ENCODE measurements around the gene PDZK1IP1. TPM values are rescaled to one million over a fixed set of nuclear protein-coding genes. Genes with fewer than 3 reads are reported as not detected.

Gene PDZK1IP1
- total and polyA plus RNA-seq, 2 of the 4 experiments (the other 2 are of a cell fraction): not detected

DNA sequence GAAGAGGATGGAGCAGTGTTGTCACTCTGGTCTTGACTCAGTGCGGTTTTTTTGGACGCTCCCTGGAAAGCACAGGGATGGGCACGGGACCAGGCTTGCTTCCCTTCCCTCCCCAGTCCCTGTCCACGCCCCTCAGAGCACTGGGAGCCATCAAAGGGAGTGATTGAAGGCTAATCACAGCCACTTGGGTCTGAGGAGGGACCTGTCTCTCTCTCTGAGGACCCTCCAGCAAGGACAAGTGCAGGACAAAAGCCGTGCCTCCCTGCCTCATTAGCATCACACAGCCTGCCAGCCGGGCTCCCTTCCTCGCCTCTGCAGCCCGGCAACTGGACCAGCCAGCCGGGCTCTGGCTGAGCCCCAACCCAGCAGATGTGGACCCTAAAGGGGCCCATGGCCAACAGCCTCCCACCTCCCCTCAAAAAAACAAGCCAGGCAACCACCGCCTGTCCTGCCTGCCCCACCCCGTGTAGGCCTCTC is 18.6 kb upstream of the PDZK1IP1 start:
- no peak overlapping the region for H3K9ac ChIP-seq (ENCODE audit: low read depth, low read length)
- no peak overlapping the region for H4K5ac ChIP-seq (ENCODE audit: low read depth, low read length)
- H3K14ac ChIP-seq (replicated peaks; ENCODE audit: low read depth, low read length): no peak overlapping the region
- H3K79me1 ChIP-seq (ENCODE audit: low read depth in 1 of 2, low read length in 2 of 2): no peaks in the 10 kb centered on the region
- H3K36me3 ChIP-seq (ENCODE audit: control insufficient read depth, insufficient read depth, low read length): no peaks in the 10 kb centered on the region
- no peak for TF ChIP-seq BHLHE40 (IDR thresholded peaks at IDR 0.05; ENCODE audit: low read depth, low read length)
- no peak for TF ChIP-seq FOS (IDR thresholded peaks at IDR 0.05; ENCODE audit: low read depth, low read length)
- TF ChIP-seq RFX5 (IDR thresholded peaks at IDR 0.05; ENCODE audit: low read depth, low read length): no peak
- TF ChIP-seq RAD21 (IDR thresholded peaks at IDR 0.05; ENCODE audit: low read length): no peak
- no peak for TF ChIP-seq MAFK (IDR thresholded peaks at IDR 0.05; ENCODE audit: low read depth, low read length)
- TF ChIP-seq CEBPB (IDR thresholded peaks at IDR 0.05; ENCODE audit: low read depth, low read length): no peak
- TF ChIP-seq, protein P1, sequence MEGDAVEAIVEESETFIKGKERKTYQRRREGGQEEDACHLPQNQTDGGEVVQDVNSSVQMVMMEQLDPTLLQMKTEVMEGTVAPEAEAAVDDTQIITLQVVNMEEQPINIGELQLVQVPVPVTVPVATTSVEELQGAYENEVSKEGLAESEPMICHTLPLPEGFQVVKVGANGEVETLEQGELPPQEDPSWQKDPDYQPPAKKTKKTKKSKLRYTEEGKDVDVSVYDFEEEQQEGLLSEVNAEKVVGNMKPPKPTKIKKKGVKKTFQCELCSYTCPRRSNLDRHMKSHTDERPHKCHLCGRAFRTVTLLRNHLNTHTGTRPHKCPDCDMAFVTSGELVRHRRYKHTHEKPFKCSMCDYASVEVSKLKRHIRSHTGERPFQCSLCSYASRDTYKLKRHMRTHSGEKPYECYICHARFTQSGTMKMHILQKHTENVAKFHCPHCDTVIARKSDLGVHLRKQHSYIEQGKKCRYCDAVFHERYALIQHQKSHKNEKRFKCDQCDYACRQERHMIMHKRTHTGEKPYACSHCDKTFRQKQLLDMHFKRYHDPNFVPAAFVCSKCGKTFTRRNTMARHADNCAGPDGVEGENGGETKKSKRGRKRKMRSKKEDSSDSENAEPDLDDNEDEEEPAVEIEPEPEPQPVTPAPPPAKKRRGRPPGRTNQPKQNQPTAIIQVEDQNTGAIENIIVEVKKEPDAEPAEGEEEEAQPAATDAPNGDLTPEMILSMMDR (conservative IDR thresholded peaks at IDR 0.05; ENCODE audit: low read depth, low read length): no peak
- TF ChIP-seq MXI1 (IDR thresholded peaks at IDR 0.05; ENCODE audit: borderline replicate concordance, low read depth, low read length): no peak
- no peak for TF ChIP-seq NFE2L2 (IDR thresholded peaks at IDR 0.05; ENCODE audit: low read depth, low read length)
- no peak for TF ChIP-seq RCOR1 (IDR thresholded peaks at IDR 0.05; ENCODE audit: insufficient replicate concordance, low read length)
- no peak for TF ChIP-seq CHD1 (IDR thresholded peaks at IDR 0.05; ENCODE audit: low read depth, low read length)
- TF ChIP-seq SMC3 (IDR thresholded peaks at IDR 0.05; ENCODE audit: low read depth, low read length): no peak
- no peak overlapping the region for H2BK15ac ChIP-seq (ENCODE audit: low read depth, low read length)
- H3K9me1 ChIP-seq (ENCODE audit: insufficient read depth, low read length): no peaks in the 10 kb centered on the region
- no CpG with 5 or more reads among the region's 11 CpGs for WGBS, 2 experiments (ENCODE audit: extremely low coverage in 2 of 2, insufficient read length in 1 of 2)
- no peak overlapping the region for H3K4me2 ChIP-seq (ENCODE audit: low read depth, low read length)
- no peak for DNase-seq
- H2BK20ac ChIP-seq (ENCODE audit: low read depth, low read length): no peak overlapping the region
- no peak overlapping the region for H3K56ac ChIP-seq (ENCODE audit: extremely low read depth, insufficient read depth, low read length)
- dilution Hi-C loops (cut with HindIII; ENCODE audit: low sequenced_read_pairs, unreplicated experiment) (no loop called here), intact Hi-C loops (cut with micrococcal nuclease) (no loop called here), in situ Hi-C loops (cut with MboI; ENCODE audit: low sequenced_read_pairs) (no loop called here)
- POLR2A ChIA-PET (ENCODE audit: unreplicated experiment): no interaction called here
- no peak overlapping the region for H2AK9ac ChIP-seq (replicated peaks; ENCODE audit: low read depth, low read length, poor library complexity)
- H2BK5ac ChIP-seq (ENCODE audit: low read depth, low read length, poor library complexity, severe bottlenecking): no peak overlapping the region
- H3K4me1 ChIP-seq (ENCODE audit: control insufficient read depth, insufficient read depth, low read length): no peaks in the 10 kb centered on the region
- H2AFZ ChIP-seq (replicated peaks; ENCODE audit: low read length, poor library complexity): no peak overlapping the region
- no peak overlapping the region for H3K27ac ChIP-seq (ENCODE audit: insufficient read depth, low read length)
- no peak for ATAC-seq (ENCODE audit: low read depth)
- no peak overlapping the region for H4K8ac ChIP-seq (ENCODE audit: low read depth in 2 of 2, low read length in 2 of 2)
- H3K18ac ChIP-seq (ENCODE audit: low read depth, low read length): no peak overlapping the region
- H4K20me1 ChIP-seq (ENCODE audit: insufficient read depth, low read length): no peaks in the 10 kb centered on the region
- no TSS peak for BruUV-seq (replicated peaks)
- H3K27me3 ChIP-seq (ENCODE audit: control insufficient read depth, insufficient read depth, low read length): peaks cover 17% of the 10 kb centered on the region
- H4K91ac ChIP-seq (ENCODE audit: insufficient read depth, low read depth, low read length): no peak overlapping the region
- H3K4me3 ChIP-seq (ENCODE audit: insufficient read depth, low read depth, low read length): no peak overlapping the region
- H2AK5ac ChIP-seq (ENCODE audit: low read depth, low read length): no peak overlapping the region
- no peak overlapping the region for H3K4ac ChIP-seq (ENCODE audit: low read depth, low read length)
- CTCF ChIA-PET: no interaction called here
- H3K23ac ChIP-seq (ENCODE audit: low read depth, low read length): no peak overlapping the region
- H3K9me3 ChIP-seq (ENCODE audit: control insufficient read depth, insufficient read depth, low read length): no peaks in the 10 kb centered on the region
- no peak overlapping the region for H2BK120ac ChIP-seq (ENCODE audit: low read depth, low read length)
